H9 (cell line): Measurements from ENCODE around the gene CELF4. TPM values are rescaled to one million over a fixed set of nuclear protein-coding genes. Genes with fewer than 3 reads are reported as not detected.

Source experiments
- DNase-seq: peaks from one replicate; pipeline ENCODE4 v3.0.0-alpha.2; 2017
- H2AFZ ChIP-seq: one replicate; pipeline ENCODE4 v1.6.1; 2013; ENCODE audit warnings: mild to moderate bottlenecking, low read length, control low read depth, moderate library complexity
- H2AK5ac ChIP-seq: 2 replicates; pipeline ENCODE4 v1.6.1; 2013; ENCODE audit warnings: low read length, control low read depth, mixed read lengths; ENCODE audit not compliant: insufficient read length
- H2BK120ac ChIP-seq: one replicate; pipeline ENCODE4 v1.6.1; 2013; ENCODE audit warnings: low read depth, mild to moderate bottlenecking, low read length, control low read depth, inconsistent platforms; ENCODE audit not compliant: poor library complexity, severe bottlenecking
- H2BK12ac ChIP-seq: 2 replicates; pipeline ENCODE4 v1.6.1; 2013; ENCODE audit warnings: low read length, control low read depth, mixed read lengths, low read depth; ENCODE audit not compliant: insufficient read length
- H2BK15ac ChIP-seq: 2 replicates; pipeline ENCODE4 v1.6.1; 2013; ENCODE audit warnings: low read depth, low read length, control low read depth
- H2BK20ac ChIP-seq: one replicate; pipeline ENCODE4 v1.6.1; 2013; ENCODE audit warnings: low read depth, mild to moderate bottlenecking, low read length, control low read depth, inconsistent platforms; ENCODE audit not compliant: poor library complexity, severe bottlenecking
- H2BK5ac ChIP-seq: 2 replicates; pipeline ENCODE4 v1.6.1; 2013; ENCODE audit warnings: low read length, control low read depth, mixed read lengths; ENCODE audit not compliant: insufficient read length
- H3K14ac ChIP-seq: 2 replicates; pipeline ENCODE4 v1.6.1; 2013; ENCODE audit warnings: low read length, control low read depth; ENCODE audit not compliant: insufficient read depth
- H3K18ac ChIP-seq: 2 replicates; pipeline ENCODE4 v1.6.1; 2013; ENCODE audit warnings: low read depth, mild to moderate bottlenecking, mixed read lengths, low read length, control low read depth; ENCODE audit not compliant: insufficient read length
- H3K23ac ChIP-seq: 2 replicates; pipeline ENCODE4 v1.6.1; 2013; ENCODE audit warnings: low read length, control low read depth, mixed read lengths, low read depth; ENCODE audit not compliant: insufficient read length
- H3K23me2 ChIP-seq: 2 replicates; pipeline ENCODE4 v1.6.1; 2013; ENCODE audit warnings: low read depth, mild to moderate bottlenecking, mixed read lengths, low read length, control low read depth; ENCODE audit not compliant: insufficient read length, poor library complexity, severe bottlenecking
- H3K27ac ChIP-seq: 2 replicates; pipeline ENCODE4 v1.5.1; 2013; ENCODE audit warnings: low read length, control low read depth, mixed read lengths, low read depth; ENCODE audit not compliant: insufficient read length
- H3K27me3 ChIP-seq: 2 replicates; pipeline ENCODE4 v1.6.1; 2013; ENCODE audit warnings: low read length, control low read depth, inconsistent platforms; ENCODE audit not compliant: insufficient read depth
- H3K4ac ChIP-seq: 2 replicates; pipeline ENCODE4 v1.6.1; 2013; ENCODE audit warnings: low read depth, mild to moderate bottlenecking, control low read depth, inconsistent platforms, low read length, moderate library complexity
- H3K4me1 ChIP-seq: 2 replicates; pipeline ENCODE4 v1.6.1; 2013; ENCODE audit warnings: low read length, control low read depth, inconsistent platforms; ENCODE audit not compliant: insufficient read depth
- H3K4me2 ChIP-seq: 2 replicates; pipeline ENCODE4 v1.6.1; 2013; ENCODE audit warnings: low read length, control low read depth, mixed read lengths; ENCODE audit not compliant: insufficient read length, insufficient read depth
- H3K56ac ChIP-seq: 2 replicates; pipeline ENCODE4 v1.6.1; 2013; ENCODE audit warnings: low read depth, mild to moderate bottlenecking, mixed read lengths, low read length, control low read depth; ENCODE audit not compliant: insufficient read length
- H3K79me1 ChIP-seq: 2 replicates; pipeline ENCODE4 v1.6.1; 2013; ENCODE audit warnings: low read depth, mild to moderate bottlenecking, moderate library complexity, low read length, control low read depth, inconsistent platforms; ENCODE audit not compliant: insufficient read depth, poor library complexity, severe bottlenecking
- H3K79me2 ChIP-seq: 2 replicates; pipeline ENCODE4 v1.6.1; 2013; ENCODE audit warnings: low read length, control low read depth, inconsistent platforms; ENCODE audit not compliant: insufficient read depth
- H3K9ac ChIP-seq: 2 replicates; pipeline ENCODE4 v1.6.1; 2013; ENCODE audit warnings: low read length, control low read depth, mixed read lengths; ENCODE audit not compliant: insufficient read length; ENCODE audit errors: extremely low read depth
- H3K9me3 ChIP-seq: one replicate; pipeline ENCODE4 v1.6.1; 2013; ENCODE audit warnings: low read depth, low read length, inconsistent platforms; ENCODE audit not compliant: control insufficient read depth
- H3T11ph ChIP-seq: one replicate; pipeline ENCODE4 v1.6.1; 2013; ENCODE audit warnings: mild to moderate bottlenecking, low read length, control low read depth, inconsistent platforms
- H4K20me1 ChIP-seq: one replicate; pipeline ENCODE4 v1.6.1; 2013; ENCODE audit not compliant: control insufficient read depth, insufficient read length, insufficient read depth
- H4K5ac ChIP-seq: 2 replicates; pipeline ENCODE4 v1.6.1; 2013; ENCODE audit warnings: low read depth, mild to moderate bottlenecking, mixed read lengths, low read length, control low read depth; ENCODE audit not compliant: insufficient read length
- H4K8ac ChIP-seq: replicated peaks from 2 replicates; pipeline ENCODE4 v1.6.1; 2013; ENCODE audit warnings: low read length, control low read depth, mixed read lengths, low read depth; ENCODE audit not compliant: insufficient read length
- H4K91ac ChIP-seq: 2 replicates; pipeline ENCODE4 v1.6.1; 2013; ENCODE audit warnings: low read depth, mild to moderate bottlenecking, moderate library complexity, mixed read lengths, low read length, control low read depth; ENCODE audit not compliant: insufficient read length
- H3K27ac Mint-ChIP-seq, 3 experiments: 2 replicates in 2 of 3; 3 replicates in 1 of 3; pipeline ENCODE4 v1.8.0; 2020 to 2021; ENCODE audit warnings: mixed read lengths in 3 of 3, mild to moderate bottlenecking in 1 of 3, moderate library complexity in 1 of 3
- H3K27me3 Mint-ChIP-seq: 2 replicates; pipeline ENCODE4 v1.8.0; 2021; ENCODE audit warnings: low read depth, mild to moderate bottlenecking, moderate library complexity, mixed read lengths
- H3K36me3 Mint-ChIP-seq, 3 experiments: 2 replicates in 2 of 3; 3 replicates in 1 of 3; pipeline ENCODE4 v1.8.0; 2020 to 2021; ENCODE audit warnings: low read depth in 3 of 3, mixed read lengths in 3 of 3; ENCODE audit not compliant: insufficient read depth in 1 of 3
- H3K4me1 Mint-ChIP-seq, 2 experiments: 2 replicates each; pipeline ENCODE4 v1.8.0; 2020; ENCODE audit warnings: mixed read lengths in 2 of 2
- H3K4me3 Mint-ChIP-seq, 2 experiments: 2 replicates in 1 of 2; 3 replicates in 1 of 2; pipeline ENCODE4 v1.8.0; 2020 to 2021; ENCODE audit warnings: mild to moderate bottlenecking in 2 of 2, mixed read lengths in 2 of 2, moderate library complexity in 1 of 2
- H3K9me3 Mint-ChIP-seq, 2 experiments: 2 replicates in 1 of 2; 3 replicates in 1 of 2; pipeline ENCODE4 v1.8.0; 2020; ENCODE audit warnings: mild to moderate bottlenecking in 2 of 2, mixed read lengths in 2 of 2, moderate library complexity in 1 of 2
- WGBS: extraction: QIAGEN DNeasy Blood & Tissue Kit; methylation state at CpG from one replicate; pipeline ENCODE4 v1.1.7; 2013; ENCODE audit warnings: missing lambda C conversion rate, low lambda C conversion rate, mixed read lengths; ENCODE audit not compliant: insufficient read length; ENCODE audit errors: extremely low coverage; 5-methylcytosine and 5-hydroxymethylcytosine counted together
- total RNA-seq: library from RNA; stranded (reverse); gene quantifications from 2 replicates; pipeline ENCODE4 v1.2.1, GENCODE V29; 2021
- TF ChIP-seq, protein P1 (sequence below): fragments of 200-600 bp; sonication (generic); conservative IDR thresholded peaks from 3 replicates; pipeline ENCODE4 v1.8.0; 2021; ENCODE audit warnings: antibody characterized with exemption, mild to moderate bottlenecking

CELF4 gene
- total RNA-seq, 1 experiment from 2014 or later, result 1.1 TPM

DNA sequence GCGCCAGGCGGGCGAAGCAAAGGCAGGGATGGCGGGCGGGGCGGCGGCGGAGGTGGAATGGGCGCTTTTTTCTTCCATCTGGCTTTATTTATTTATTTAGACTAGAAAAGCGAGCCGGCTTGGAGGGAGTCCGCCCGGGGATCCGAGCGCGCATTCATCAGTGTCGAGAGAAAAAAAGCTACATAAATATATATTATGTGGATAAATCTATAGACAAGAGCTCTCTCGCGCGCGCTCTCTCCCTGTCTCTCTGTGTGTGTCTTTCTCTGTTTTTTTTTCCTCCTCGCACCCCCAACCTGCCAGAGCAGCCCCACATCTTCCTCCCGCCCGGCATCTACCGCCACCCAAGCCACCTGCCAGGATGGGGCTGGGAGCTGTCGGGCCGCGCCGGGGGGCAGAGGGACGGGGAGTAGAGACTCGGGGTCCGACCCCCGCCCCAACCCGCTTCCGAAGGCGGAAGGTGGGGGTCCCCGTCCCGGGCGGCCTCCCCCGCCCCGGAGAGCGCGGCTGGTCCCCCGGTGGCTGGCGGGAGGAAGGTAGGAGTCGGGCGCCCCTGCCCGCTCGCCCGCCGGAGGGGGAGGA, 972 bp upstream of the CELF4 start:
- H3K27ac Mint-ChIP-seq, result no peak overlapping the region
- no peak for DNase-seq
- Histone ChIP-seq H3K18ac (no peak overlapping the region), H4K8ac (no peak overlapping the region), H4K5ac (no peak overlapping the region), H3K4ac (no peak overlapping the region), H3T11ph (no peak overlapping the region), H3K23ac (no peak overlapping the region), H3K9ac (no peak overlapping the region), H3K56ac (no peak overlapping the region), H2AK5ac (no peak overlapping the region), H3K79me2 (no peaks in the 10 kb centered on the region), H3K9me3 (no peaks in the 10 kb centered on the region), H2BK12ac (no peak overlapping the region), H3K23me2 (peaks cover 20% of the 10 kb centered on the region), H3K27ac (no peak overlapping the region), H2BK120ac (no peak overlapping the region), H3K4me2 (peak overlapping the region; percentile 77), H3K27me3 (peaks cover 40% of the 10 kb centered on the region), H4K20me1 (no peaks in the 10 kb centered on the region), H4K91ac (no peak overlapping the region), H3K14ac (no peak overlapping the region), H2BK5ac (no peak overlapping the region), H3K4me1 (peaks cover 3% of the 10 kb centered on the region; the same call in 1 of the 2 replicates), H2AFZ (no peak overlapping the region), H2BK20ac (no peak overlapping the region), H3K79me1 (no peaks in the 10 kb centered on the region), H2BK15ac (no peak overlapping the region)
- no peaks in the 10 kb centered on the region; a peak in 3 of 5 replicates for H3K9me3 Mint-ChIP-seq
- peaks cover 25 to 39% of the 10 kb centered on the region in 2 experiments for H3K4me1 Mint-ChIP-seq
- TF ChIP-seq, protein P1, sequence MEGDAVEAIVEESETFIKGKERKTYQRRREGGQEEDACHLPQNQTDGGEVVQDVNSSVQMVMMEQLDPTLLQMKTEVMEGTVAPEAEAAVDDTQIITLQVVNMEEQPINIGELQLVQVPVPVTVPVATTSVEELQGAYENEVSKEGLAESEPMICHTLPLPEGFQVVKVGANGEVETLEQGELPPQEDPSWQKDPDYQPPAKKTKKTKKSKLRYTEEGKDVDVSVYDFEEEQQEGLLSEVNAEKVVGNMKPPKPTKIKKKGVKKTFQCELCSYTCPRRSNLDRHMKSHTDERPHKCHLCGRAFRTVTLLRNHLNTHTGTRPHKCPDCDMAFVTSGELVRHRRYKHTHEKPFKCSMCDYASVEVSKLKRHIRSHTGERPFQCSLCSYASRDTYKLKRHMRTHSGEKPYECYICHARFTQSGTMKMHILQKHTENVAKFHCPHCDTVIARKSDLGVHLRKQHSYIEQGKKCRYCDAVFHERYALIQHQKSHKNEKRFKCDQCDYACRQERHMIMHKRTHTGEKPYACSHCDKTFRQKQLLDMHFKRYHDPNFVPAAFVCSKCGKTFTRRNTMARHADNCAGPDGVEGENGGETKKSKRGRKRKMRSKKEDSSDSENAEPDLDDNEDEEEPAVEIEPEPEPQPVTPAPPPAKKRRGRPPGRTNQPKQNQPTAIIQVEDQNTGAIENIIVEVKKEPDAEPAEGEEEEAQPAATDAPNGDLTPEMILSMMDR, result no peak
- peak overlapping the region; percentile 70 to 90 for H3K4me3 Mint-ChIP-seq
- peaks cover 98% of the 10 kb centered on the region for H3K27me3 Mint-ChIP-seq
- peaks cover 0 to 3% (median 0%) of the 10 kb centered on the region in 3 experiments; a peak in 1 of 7 replicates for H3K36me3 Mint-ChIP-seq
- WGBS, result no CpG with 5 or more reads among the region's 51 CpGs
